ENCODE results near the gene BTN1A1.

DNA sequence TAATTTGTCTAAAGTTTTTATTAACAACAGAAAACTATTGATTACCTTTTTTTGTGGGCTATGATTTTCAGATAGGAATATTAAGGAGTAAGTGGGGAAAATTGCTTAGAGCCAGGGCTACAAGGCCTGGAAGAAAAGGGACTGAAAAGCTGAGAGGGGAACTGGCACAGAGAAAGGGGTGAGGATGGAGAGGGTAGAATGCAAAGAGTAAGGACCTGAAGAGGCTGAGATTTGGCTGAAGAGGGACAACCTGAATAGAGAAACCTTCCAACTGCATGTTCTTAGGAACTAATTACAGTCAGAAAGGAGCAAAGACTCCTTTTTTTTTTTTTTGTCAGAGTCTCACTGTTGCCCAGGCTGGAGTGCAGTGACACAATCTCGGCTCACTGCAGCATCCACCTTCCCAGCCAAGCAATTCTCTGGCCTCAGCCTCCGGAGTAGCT is 25.6 kb upstream of the BTN1A1 start:
- TF ChIP-seq, protein P1, sequence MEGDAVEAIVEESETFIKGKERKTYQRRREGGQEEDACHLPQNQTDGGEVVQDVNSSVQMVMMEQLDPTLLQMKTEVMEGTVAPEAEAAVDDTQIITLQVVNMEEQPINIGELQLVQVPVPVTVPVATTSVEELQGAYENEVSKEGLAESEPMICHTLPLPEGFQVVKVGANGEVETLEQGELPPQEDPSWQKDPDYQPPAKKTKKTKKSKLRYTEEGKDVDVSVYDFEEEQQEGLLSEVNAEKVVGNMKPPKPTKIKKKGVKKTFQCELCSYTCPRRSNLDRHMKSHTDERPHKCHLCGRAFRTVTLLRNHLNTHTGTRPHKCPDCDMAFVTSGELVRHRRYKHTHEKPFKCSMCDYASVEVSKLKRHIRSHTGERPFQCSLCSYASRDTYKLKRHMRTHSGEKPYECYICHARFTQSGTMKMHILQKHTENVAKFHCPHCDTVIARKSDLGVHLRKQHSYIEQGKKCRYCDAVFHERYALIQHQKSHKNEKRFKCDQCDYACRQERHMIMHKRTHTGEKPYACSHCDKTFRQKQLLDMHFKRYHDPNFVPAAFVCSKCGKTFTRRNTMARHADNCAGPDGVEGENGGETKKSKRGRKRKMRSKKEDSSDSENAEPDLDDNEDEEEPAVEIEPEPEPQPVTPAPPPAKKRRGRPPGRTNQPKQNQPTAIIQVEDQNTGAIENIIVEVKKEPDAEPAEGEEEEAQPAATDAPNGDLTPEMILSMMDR (IDR thresholded peaks at IDR 0.05): no peak
- TF ChIP-seq EZH2 (IDR thresholded peaks at IDR 0.05; ENCODE audit: borderline replicate concordance, insufficient read depth, low read depth, low read length, poor library complexity, severe bottlenecking): no peak

Measured in B cell (primary cell).